ENCODE data around the gene ONECUT1. TPM values are rescaled to one million over a fixed set of nuclear protein-coding genes. Genes with fewer than 3 reads are reported as not detected.
A peak's percentile ranks its signal among the peaks of the same experiment; 100 is the strongest.
"Not testable (repeated sequence)": the region's sequence is repeated elsewhere in the genome, so short reads cannot be mapped to it uniquely, and the experiment has no call there.

Gene ONECUT1
- not detected in 2 replicates for total RNA-seq (2014; rRNA removed; shearing (Covaris generic); ENCODE audit: low replicate concordance)

DNA sequence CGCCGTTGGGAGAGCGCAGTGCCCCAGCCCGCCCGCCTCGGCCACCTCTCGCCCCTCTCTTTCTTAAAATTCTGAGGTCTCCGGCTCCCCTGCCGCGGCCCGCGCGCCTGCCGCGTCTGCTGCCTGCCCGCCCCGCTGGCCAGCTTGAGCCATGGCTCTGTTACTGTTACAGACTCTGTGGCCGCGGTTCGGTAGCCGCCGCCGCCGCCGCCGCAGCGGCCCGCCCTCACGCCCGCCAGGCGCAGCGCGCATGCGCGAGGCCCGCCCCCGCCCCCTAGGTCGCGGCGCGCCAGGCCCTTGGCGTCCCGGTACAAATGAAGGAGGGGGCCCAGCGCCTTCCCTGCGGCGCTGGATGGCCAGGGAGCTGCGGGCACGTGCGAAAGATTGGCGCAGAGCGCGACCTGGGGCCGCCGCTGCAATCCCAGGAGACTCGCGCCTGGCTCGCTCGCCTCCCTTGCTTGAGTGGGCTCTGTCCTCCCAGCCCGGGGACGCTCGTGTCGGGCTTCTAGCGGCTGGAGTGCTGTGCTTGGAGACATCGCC is at the start of gene ONECUT1:
Gene ONECUT1, minus strand, starts transcription at position 168 of the 540 bp plus-strand sequence. CDS start 452 bp downstream, outside the sequence.
- no peaks in the 10 kb centered on the region for H3K9me3 ChIP-seq
- H3K27me3 ChIP-seq, result peaks cover 52% of the 10 kb centered on the region
- H3K4me3 ChIP-seq, result peak within 1 kb of the TSS; percentile 43
- no peaks in the 10 kb centered on the region for H3K36me3 ChIP-seq
- peak; percentile 60 for DNase-seq

DNA sequence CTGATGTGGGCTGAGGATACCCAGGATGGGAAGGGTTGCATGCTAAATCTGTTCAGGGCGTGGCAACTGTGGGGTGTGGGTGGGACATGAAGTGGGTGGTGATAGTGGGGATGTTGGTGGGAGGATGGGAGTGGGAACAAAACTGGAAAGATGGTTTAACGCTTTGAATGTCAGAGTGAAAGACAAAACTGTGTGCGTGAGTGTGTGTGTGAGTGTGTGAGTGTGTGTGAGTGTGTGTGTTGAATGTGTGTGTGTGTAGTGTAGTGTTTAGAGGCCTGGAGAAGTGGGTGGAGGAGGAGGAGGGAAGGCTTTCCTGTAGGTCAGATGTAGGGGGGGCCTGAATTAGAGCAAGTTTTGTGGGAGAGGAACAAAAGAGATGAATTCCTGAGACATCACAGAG is 44.2 kb upstream of the ONECUT1 start:
- no peak for DNase-seq
- no peaks in the 10 kb centered on the region for H3K27me3 ChIP-seq
- no peak overlapping the region for H3K4me3 ChIP-seq
- no peaks in the 10 kb centered on the region for H3K36me3 ChIP-seq
- no peaks in the 10 kb centered on the region for H3K9me3 ChIP-seq

DNA sequence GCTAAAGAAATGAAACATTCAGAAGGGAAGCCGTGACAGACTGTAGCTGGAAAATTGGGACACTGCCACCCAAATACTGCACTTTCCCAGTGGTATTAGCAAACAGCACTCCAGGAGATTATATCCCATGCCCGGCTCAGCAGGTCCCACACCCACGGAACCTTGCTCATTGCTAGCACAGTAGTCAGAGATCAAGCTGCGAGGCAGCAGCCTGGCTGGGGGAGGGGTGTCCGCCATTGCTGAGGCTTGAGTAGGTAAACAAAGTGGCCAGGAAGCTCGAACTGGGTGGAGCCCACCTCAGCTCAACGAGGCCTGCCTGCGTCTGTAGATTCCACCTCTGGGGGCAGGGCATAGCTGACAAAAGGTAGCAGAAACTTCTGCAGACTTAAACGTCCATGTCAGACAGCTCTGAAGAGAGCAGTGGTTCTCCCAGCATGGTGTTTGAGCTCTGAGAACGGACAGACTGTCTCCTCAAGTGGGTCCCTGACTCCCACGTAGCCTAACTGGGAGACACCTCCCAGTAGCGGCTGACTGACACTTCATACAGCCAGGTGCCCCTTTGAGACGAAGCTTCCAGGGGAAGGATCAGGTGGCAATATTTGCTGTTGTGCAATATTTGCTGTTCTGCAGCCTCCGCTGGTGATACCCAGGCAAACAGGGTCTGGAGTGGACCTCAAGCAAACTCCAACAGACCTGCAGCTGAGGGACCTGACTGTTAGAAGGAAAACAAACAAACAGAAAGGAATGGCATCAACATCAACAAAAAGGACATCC is 34.2 kb upstream of the ONECUT1 start:
- H3K9me3 ChIP-seq, H3K27me3 ChIP-seq, H3K36me3 ChIP-seq, H3K4me3 ChIP-seq, DNase-seq: not testable (repeated sequence)

DNA sequence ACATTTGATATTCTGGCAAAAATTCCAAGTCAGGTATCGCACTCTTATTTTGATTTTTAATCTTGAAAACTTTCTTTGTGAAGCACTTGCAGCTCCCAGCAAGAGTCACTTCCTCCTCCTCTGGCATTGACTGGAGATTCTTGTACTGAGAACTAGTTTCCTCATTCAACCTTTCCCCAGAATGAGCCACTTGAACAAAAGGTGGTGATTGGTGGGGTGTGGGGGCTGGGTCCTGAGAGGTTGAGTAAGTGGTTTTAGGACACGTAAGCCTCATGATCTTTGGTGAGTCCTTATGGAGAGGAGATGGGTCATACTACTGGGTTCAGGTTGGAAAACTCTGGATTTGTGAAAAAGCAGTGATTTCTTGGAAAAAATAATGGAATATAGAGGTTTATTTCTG is 32.3 kb upstream of the ONECUT1 start:
- no peaks in the 10 kb centered on the region for H3K36me3 ChIP-seq
- H3K9me3 ChIP-seq, result no peaks in the 10 kb centered on the region
- no peak for DNase-seq
- no peak overlapping the region for H3K4me3 ChIP-seq
- peaks cover 4% of the 10 kb centered on the region; the same call in 1 of the 2 replicates for H3K27me3 ChIP-seq

DNA sequence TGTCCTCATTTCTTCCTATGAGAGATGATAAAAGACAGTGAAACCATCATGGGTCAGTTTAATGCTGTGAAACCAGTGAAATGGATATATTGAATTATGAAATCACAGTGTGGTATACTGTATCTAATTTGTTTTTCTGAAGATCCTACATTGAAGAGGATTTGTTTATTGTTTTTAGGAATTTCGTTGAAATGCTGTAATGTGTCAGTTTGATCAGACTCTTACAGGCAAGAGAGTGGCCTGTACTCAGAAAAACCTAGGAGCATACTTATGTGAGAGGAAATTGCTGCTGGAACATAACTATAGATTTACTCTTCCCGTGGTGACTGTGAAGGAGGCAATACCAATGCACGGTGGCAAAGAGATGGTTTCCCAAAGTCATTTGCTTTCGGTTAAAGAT is 29.1 kb upstream of the ONECUT1 start:
- Histone ChIP-seq H3K36me3 (no peaks in the 10 kb centered on the region), H3K9me3 (no peaks in the 10 kb centered on the region), H3K27me3 (peaks cover 9% of the 10 kb centered on the region; the same call in 1 of the 2 replicates), H3K4me3 (no peak overlapping the region)
- no peak for DNase-seq

DNA sequence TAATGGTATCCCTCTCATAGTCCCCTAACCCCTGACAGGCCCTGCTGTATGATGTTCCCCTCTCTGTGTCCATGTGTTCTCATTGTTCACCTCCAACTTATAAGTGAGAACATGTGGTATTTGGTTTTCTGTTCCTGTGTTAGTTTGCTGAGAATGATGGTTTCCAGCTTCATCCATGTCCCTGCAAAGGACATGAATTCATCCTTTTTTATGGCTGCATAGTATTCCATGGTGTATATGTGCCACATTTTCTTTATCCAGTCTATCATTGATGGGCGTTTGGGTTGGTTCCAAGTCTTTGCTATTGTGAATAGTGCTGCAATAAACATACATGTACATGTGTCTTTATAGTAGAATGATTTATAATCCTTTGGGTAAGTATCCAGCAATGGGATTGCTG is 25.8 kb upstream of the ONECUT1 start:
- not testable (repeated sequence) for H3K4me3 ChIP-seq, H3K36me3 ChIP-seq, H3K9me3 ChIP-seq, DNase-seq
- peaks cover 23% of the 10 kb centered on the region for H3K27me3 ChIP-seq

DNA sequence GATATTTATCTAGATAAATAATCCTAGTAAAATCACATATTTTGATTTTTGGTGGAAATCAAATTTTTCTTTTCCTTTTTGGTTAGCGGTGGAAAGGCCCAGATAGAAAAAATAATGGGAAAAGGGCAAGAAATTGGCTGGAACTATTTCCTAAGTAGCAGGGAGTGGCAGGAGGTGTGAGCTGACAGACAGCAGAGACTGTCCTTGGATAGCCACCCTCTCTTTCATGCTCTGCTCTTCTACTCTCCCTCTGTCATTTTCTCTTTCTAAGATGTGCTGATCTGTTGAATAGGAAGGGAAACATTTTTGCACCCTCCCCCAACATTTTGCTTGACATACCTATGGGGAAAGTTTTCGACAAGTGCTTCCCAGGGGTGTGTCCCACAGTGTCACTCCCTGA is 18.9 kb upstream of the ONECUT1 start:
- DNase-seq, result no peak
- Histone ChIP-seq H3K9me3 (no peaks in the 10 kb centered on the region), H3K4me3 (no peak overlapping the region), H3K36me3 (no peaks in the 10 kb centered on the region), H3K27me3 (peaks cover 15% of the 10 kb centered on the region)

DNA sequence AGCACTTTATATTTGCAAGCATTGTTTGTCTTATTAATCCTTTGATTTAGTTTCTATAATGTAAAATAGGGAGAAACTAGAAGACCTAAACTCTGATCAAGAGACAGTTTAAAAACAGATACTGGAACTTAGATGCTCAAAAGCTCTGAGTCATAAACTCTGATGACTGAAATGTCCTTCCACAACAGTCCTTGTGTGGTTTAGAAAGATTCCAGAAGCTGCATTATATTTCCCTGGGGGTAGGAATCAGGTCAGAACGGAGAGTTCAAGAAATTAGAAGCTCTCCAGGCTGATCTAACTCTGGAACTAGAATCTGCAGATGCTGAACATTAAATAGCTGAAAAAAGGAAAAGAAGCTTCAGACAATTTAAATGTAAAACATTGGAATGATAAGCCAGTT is 18.3 kb upstream of the ONECUT1 start:
- Histone ChIP-seq H3K9me3 (no peaks in the 10 kb centered on the region), H3K27me3 (peaks cover 15% of the 10 kb centered on the region; the same call in 1 of the 2 replicates), H3K36me3 (no peaks in the 10 kb centered on the region), H3K4me3 (no peak overlapping the region)
- no peak for DNase-seq

DNA sequence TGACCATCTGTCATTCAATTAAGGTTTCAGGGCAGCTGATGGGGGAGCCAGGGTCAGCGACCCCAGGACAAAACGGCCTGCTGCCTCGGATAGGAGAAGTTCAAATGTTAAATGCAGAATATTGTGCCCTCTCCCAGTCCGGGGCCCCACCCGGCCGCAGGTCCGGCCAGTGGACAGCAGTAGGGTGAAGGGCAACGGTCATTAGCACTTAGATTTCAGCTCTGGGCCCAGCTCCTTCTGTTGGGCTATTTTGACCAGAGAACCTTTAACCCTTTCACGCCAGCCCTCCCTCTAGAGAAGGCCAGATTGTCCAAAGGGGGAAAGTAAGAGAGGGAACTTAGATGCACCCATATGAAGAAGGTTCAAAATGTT is 16.1 kb upstream of the ONECUT1 start:
- Histone ChIP-seq H3K9me3 (no peaks in the 10 kb centered on the region), H3K27me3 (peaks cover 7% of the 10 kb centered on the region; the same call in 1 of the 2 replicates), H3K4me3 (no peak overlapping the region), H3K36me3 (no peaks in the 10 kb centered on the region)
- no peak for DNase-seq

DNA sequence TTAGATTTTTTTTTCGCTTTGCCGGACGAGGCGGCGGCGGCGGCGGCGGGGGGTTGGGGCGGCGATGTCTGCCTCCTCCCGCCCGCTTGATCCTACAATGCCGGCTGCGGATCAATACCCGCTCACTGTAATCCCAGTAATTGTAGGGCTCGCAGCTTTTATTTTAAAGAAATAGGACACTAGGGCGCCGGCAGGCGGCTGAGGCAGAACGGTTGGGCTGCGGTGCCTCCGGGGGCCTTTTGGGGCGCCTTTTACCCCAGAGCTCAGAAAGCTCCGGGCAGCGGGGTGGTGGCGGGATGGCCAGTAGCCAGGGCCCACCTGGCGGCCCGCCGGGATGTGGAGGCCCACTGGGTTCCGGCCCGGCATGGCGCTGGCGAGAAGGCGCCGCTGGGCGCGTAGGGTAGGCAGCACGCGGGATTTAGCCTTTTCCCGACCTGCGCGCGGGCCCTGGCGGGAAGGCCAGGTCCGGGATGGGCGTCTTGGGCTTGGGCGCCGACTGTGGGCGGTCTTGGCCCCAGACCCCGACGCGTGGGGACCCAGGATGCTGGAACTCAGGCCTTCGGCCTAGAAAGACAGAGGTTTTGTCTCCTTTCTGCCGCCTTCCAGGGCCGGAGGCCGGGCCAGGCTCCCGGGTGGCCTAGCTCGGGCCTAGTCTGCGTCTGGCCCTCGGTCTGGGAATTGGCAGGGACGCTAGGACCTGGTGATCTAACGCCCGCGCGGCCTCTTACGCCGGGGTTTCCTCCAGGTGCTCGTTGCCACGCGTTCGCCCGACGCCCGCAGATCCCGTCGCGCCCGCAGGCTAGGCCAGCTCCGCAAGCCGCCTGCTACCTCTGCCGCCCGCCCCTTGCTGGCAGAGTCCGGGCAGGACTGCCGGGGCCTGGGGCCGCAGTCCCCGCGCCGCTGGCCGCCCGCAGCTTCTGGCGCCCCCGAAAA is 15.5 kb upstream of the ONECUT1 start:
- Histone ChIP-seq H3K9me3 (no peaks in the 10 kb centered on the region), H3K4me3 (no peak overlapping the region), H3K27me3 (peaks cover 7% of the 10 kb centered on the region; the same call in 1 of the 2 replicates), H3K36me3 (no peaks in the 10 kb centered on the region)
- no peak for DNase-seq

DNA sequence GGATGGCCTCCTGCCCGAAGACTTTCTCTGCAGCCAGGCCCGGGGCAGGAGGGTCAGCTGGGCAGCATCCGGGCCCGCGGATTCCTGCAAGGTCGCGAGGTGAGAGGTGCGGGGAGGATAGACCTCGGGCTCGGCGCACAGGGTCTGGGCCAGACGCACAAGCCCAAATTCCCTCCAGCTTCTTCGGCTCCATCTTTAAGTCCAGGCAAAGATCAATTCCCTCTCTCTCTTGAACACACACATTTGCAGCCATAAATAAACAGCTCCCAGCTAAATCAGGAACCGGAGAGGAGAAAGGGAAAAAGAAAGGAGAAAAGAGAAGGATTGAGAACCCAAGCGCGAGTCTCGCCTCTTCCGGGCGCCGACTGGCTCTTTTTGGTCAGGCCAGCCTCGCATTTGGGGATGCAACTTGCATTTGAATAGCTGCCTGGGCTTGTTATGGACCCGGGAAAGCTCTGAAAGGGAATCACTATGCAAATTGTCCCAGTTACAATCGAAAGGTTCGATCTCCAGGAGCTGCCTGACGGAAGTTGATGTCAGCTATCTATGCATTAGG is 14.5 kb upstream of the ONECUT1 start:
- H3K4me3 ChIP-seq, result no peak overlapping the region
- no peaks in the 10 kb centered on the region for H3K36me3 ChIP-seq
- H3K9me3 ChIP-seq, result no peaks in the 10 kb centered on the region
- DNase-seq, result no peak
- H3K27me3 ChIP-seq, result peaks cover 7% of the 10 kb centered on the region; the same call in 1 of the 2 replicates

DNA sequence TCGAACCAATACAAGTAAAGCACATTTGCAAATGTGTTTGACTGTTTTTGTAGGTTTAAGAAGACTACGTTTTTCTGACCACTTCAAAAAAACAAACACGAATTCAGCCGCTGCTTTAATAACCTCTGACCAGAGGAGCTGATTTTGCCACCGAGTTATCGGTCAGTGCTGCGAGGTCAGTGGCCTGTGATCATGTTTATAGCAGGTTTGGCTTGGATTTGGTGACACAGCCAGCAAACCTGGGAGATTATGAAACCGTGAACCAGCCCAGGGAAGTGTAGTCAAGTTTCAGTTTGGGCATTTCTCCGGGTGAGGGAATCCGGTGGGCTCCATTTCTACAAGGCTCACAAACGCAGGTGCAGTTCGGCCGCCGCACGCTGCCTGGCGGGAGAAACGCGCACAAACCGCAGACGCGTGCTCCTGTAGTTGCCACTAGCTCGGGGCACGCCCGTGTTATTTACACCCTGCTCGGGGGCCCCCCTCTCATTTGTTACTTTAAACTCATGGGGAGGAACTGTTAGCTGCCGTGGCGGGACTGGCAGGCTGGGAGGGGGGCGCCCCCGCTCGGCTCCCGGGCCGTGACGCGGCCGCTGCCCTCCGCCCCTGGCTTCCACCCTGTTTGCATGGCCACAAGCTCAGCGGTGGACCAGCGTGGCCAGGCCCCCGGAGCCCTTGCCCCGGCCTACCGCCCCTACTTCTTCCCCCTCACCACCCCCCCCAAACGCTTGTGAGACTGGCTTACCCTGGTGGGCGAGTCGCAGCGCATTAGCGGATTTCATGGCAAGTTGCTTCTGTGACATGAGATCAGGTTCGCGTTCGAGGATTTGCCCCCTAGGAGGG is 13.6 kb upstream of the ONECUT1 start:
- DNase-seq, result no peak
- Histone ChIP-seq H3K9me3 (no peaks in the 10 kb centered on the region), H3K36me3 (no peaks in the 10 kb centered on the region), H3K27me3 (peaks cover 7% of the 10 kb centered on the region; the same call in 1 of the 2 replicates), H3K4me3 (peak overlapping the region; percentile 15; the same call in 1 of the 2 replicates)

DNA sequence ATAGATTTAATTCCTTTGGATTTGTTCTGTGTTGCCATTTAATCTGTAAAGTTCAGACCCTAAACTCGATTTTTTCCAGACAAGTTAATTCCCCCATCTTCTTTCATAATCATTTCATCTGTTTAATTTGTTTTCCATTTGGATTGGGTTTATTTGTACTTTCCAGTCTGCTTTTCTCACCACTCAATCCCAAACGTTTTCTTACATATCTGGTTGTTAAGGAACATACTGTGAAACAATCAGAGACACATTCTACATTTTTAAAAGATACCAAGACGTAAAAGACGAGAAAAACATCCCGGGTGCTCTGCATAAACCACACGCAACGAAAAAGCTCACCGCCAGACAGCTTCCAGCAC is 13.0 kb upstream of the ONECUT1 start:
- Histone ChIP-seq H3K36me3 (no peaks in the 10 kb centered on the region), H3K4me3 (no peak overlapping the region), H3K27me3 (peaks cover 7% of the 10 kb centered on the region; the same call in 1 of the 2 replicates), H3K9me3 (no peaks in the 10 kb centered on the region)
- no peak for DNase-seq

DNA sequence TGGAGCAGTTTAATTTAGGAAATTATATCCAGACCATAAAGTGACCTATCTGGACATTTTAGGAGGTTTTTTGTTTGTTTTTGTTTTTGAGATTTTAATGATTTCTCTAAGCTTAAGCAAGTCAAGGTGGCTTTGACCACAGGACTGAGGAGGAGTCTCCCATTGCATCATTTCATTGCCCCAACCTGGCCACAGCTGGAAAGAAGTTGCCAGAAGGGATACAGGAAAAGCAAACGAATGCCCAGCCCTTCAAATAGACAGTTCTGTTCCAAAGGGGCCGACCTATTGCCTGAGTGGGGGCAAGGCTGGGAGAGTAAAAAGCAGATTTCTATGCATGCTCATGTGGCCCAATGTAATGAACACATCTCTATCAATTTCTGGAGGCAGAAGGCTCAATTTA is 12.0 kb upstream of the ONECUT1 start:
- Histone ChIP-seq H3K9me3 (no peaks in the 10 kb centered on the region), H3K4me3 (no peak overlapping the region), H3K36me3 (no peaks in the 10 kb centered on the region), H3K27me3 (peaks cover 7% of the 10 kb centered on the region; the same call in 1 of the 2 replicates)
- DNase-seq, result no peak

DNA sequence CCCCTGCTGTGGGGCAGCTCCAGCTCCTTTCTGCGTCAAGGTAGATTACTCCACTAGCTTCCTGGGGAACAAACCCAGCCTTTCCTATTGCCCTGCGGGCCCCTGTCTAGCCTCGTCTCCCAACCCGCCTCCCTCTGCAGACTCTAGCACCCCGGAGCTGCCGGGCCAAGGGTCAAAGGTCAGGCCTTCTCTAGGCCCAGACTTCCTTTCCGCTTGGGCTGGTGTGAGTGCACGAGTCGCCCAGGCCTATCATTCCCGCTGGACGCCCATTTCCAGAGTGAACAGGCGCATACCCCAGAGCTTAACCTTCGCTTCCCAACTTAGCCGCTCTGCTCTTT is 11.6 kb upstream of the ONECUT1 start:
- H3K36me3 ChIP-seq, result no peaks in the 10 kb centered on the region
- no peaks in the 10 kb centered on the region for H3K9me3 ChIP-seq
- H3K4me3 ChIP-seq, result no peak overlapping the region
- no peak for DNase-seq
- peaks cover 7% of the 10 kb centered on the region; the same call in 1 of the 2 replicates for H3K27me3 ChIP-seq

Measured in MG63 (cell line).